OCI-LY3 (cell line): ENCODE results near the gene NT5DC1.

Experiments used
- CTCF ChIP-seq: fragments of 200-600, 300-600 bp; sonication (generic); IDR thresholded peaks from 2 replicates; pipeline ENCODE4 v1.5.1; 2014; ENCODE audit warnings: antibody characterized with exemption, low read length, low read depth
- EZH2phosphoT487 ChIP-seq: fragments of 200-600 bp; shearing (Covaris generic); IDR thresholded peaks from 2 replicates; pipeline ENCODE4 v1.6.1; 2018; ENCODE audit warnings: antibody characterized with exemption, mixed run types, low read depth

DNA sequence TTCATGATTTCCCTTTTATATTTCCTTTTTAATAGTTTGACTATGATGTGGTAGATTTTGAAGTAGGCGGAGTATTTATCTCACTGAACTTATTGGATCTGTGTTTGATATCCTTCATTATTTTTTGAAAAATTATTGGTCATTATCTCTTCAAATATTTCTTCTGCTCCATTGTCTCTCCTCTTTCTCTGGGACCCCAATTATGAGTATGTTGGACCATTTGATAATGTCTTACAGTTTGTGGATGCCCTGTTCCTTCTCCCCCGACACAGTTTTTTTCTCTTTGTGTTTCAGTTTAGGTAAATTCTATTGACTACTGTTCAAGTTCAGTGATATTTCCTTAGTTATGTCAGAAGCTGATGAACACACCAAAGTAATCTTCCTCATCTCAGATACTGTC, 74.7 kb downstream of the NT5DC1 start:
- TF ChIP-seq CTCF (no peak), EZH2phosphoT487 (no peak)
